Cardiac fibroblast (primary cell): Measurements from ENCODE around the gene TNIP3.

ENCODE experiments used
- DNase-seq, 2 donors: peaks; one replicate each; pipeline versions ENCODE4 v3.0.0 to v3.0.0-alpha.2; 2010; ENCODE audit warnings: low read depth in 2 of 2
- H3K4me3 ChIP-seq, 2 donors: replicated peaks in 1 of 2; 1 replicate in 1 of 2; 2 replicates in 1 of 2; pipeline ENCODE4 v1.5.1; 2011; ENCODE audit warnings: low read depth in 2 of 2, low read length in 2 of 2, mild to moderate bottlenecking in 2 of 2, moderate library complexity in 1 of 2
- CTCF ChIP-seq: IDR thresholded peaks from one replicate; pipeline ENCODE4 v1.5.1; 2011; ENCODE audit warnings: low read depth, mild to moderate bottlenecking, low read length, inconsistent platforms

The TNIP3 gene

DNA sequence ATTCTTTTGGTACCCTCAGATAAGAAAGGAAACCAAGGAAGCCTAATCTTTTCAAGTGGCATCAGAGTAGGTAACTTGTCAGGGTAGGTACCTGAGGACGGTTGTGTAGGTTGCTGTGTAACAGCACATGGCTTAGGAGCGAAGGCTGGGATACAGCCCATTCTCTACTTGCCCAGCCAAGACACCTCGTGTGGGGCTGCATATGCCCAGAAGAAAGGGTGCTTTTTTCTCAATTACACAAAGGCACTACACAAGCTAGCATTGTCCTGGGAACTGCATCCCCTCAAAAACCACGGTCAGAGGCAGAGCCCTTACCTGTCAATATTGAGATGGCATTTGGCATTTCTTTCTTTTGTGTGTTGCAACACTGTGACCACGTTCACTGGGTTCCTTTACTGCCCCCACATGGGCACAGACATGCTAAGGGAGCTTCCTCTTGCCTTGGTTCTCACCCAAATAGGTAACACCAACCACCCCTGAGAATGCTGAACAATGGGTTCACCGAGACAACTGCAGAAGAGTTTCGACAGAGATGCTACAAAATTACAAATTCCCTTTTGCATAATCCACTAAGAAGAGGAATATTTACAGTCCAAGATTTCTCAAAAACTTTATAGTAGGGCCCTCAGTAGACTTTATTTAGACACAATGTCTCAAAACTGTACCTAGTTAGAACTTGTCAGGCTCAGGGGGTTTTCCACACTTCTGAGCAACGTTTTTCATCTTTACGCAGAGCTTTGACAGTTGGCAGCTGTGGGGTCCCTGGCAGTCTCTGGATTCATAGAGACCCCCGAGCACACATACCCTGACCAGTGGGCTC lies 35.8 kb upstream of the TNIP3 start:
- no peak for TF ChIP-seq CTCF
- H3K4me3 ChIP-seq = no peak overlapping the region
- no peak for DNase-seq

- DNase-seq = no peak
- no peak overlapping the region for H3K4me3 ChIP-seq
- no peak for TF ChIP-seq CTCF
Observed at GRCh38 chr4:121198251-121198650, 34.1 kb upstream of the TNIP3 start.

GRCh38 chr4:121195649-121196048 lies 31.5 kb upstream of the TNIP3 start:
- no peak overlapping the region for H3K4me3 ChIP-seq
- DNase-seq = no peak
- no peak for TF ChIP-seq CTCF

DNA sequence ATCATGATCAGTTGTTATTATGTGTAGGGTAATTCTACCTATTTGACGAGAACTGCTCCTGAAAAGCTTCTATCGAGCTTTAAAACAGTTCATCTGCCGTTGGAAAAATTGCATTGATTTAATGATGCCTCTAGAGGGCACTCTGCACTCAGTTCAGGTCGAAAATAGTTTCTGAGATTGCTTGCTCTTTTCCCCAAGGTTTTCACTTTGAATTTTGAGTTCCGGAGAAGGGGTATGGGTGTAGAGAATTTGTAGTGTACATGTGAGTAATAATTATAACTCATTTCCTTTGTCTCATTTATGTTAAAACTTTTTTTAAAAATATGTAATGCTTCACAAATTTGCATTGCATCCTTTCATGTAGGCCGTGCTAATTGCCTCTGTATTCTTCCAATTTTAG lies 28.4 kb upstream of the TNIP3 start:
- peak; percentile 63 to 64 for DNase-seq
- TF ChIP-seq CTCF = peak; percentile 68
- peak overlapping the region in 1 of 2 donors; percentile 29 for H3K4me3 ChIP-seq

- H3K4me3 ChIP-seq = peak overlapping the region in 1 of 2 donors; percentile 29
- DNase-seq = peak; percentile 25 to 63
- no peak for TF ChIP-seq CTCF
Observed at GRCh38 chr4:121192013-121192412, 27.9 kb upstream of the TNIP3 start.

DNA sequence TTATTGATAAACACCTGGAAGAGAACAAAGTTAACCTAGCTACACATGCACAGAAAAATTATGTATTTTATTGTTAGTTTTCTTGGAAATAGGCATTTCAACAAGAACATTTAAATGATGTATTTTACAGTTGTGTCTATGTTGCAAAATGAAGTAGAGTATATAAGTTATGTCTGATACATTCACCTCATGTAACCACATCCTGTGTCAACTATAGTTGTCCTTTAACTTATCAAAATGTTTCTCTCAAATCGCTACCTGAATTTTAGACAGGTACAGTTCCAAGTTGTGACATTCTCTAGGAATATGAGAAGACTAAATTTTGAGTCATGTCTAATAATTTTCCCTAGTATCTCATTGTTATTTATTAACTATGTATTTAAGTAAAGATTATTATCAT lies 27.2 kb upstream of the TNIP3 start:
- no peak overlapping the region for H3K4me3 ChIP-seq
- no peak for TF ChIP-seq CTCF
- DNase-seq = no peak

DNA sequence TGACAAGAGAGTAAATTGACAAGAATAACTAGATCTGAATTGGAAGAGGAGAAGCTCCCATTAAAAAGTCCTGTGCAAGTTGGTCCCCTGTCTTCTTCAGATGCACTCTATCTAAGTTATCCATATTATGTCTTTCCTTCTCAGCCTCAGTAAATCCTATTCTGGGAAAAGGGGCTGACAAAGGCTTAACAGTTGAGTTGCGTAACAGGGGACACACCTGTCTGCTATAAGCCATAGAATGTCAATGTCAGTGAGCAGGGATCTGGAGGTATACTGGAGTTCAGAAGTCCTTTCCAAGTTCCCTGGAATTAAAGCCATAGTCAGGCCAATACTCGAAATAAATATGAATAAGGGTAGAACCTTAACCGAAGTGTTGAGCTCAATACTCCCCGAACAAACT lies 26.3 kb upstream of the TNIP3 start:
- TF ChIP-seq CTCF = no peak
- H3K4me3 ChIP-seq = no peak overlapping the region
- DNase-seq = no peak
